SKM-1 treated with dmso at 0.1 percent for 144 hours (cell line): Measurements from ENCODE around the gene AFF2.

Experiments used
- DNase-seq: peaks from one replicate; lab custom pipeline; 2025; ENCODE audit not compliant: unreplicated experiment; lab: John Stamatoyannopoulos, UW

Gene AFF2

GRCh38 chrX:148715361-148715760, 214.9 kb downstream of the AFF2 start:
- no peak for DNase-seq

GRCh38 chrX:148722966-148723365, 222.5 kb downstream of the AFF2 start:
- no peak for DNase-seq

GRCh38 chrX:148723551-148723950, 223.1 kb downstream of the AFF2 start:
- no peak for DNase-seq

GRCh38 chrX:148728901-148729300, 228.5 kb downstream of the AFF2 start:
- DNase-seq, result no peak

GRCh38 chrX:148732743-148733142, 232.3 kb downstream of the AFF2 start:
- DNase-seq, result no peak

- DNase-seq, result no peak
Observed at GRCh38 chrX:148741441-148741840, 241.0 kb downstream of the AFF2 start.

GRCh38 chrX:148755111-148755510, 254.7 kb downstream of the AFF2 start:
- DNase-seq, result no peak

GRCh38 chrX:148763896-148764295, 263.5 kb downstream of the AFF2 start:
- DNase-seq, result no peak

- no peak for DNase-seq
Observed at GRCh38 chrX:148768296-148768695, 267.9 kb downstream of the AFF2 start.

GRCh38 chrX:148771440-148771839, 271.0 kb downstream of the AFF2 start:
- DNase-seq, result no peak

GRCh38 chrX:148774276-148774675, 273.9 kb downstream of the AFF2 start:
- DNase-seq, result no peak

- DNase-seq, result no peak
Observed at GRCh38 chrX:148784137-148784536, 283.7 kb downstream of the AFF2 start.

GRCh38 chrX:148784856-148785255, 284.4 kb downstream of the AFF2 start:
- DNase-seq, result no peak

- no peak for DNase-seq
Observed at GRCh38 chrX:148785256-148785655, 284.8 kb downstream of the AFF2 start.

GRCh38 chrX:148788449-148788848, 288.0 kb downstream of the AFF2 start:
- no peak for DNase-seq

- no peak for DNase-seq
Observed at GRCh38 chrX:148794350-148794749, 293.9 kb downstream of the AFF2 start.

- no peak for DNase-seq
Observed at GRCh38 chrX:148804579-148805355, 304.4 kb downstream of the AFF2 start.

- DNase-seq, result no peak
Observed at GRCh38 chrX:148806145-148806870, 305.9 kb downstream of the AFF2 start.

GRCh38 chrX:148808833-148809232, 308.4 kb downstream of the AFF2 start:
- DNase-seq, result no peak

- no peak for DNase-seq
Observed at GRCh38 chrX:148811236-148811635, 310.8 kb downstream of the AFF2 start.

- DNase-seq, result no peak
Observed at GRCh38 chrX:148813422-148813821, 313.0 kb downstream of the AFF2 start.

GRCh38 chrX:148813967-148814366, 313.6 kb downstream of the AFF2 start:
- DNase-seq, result no peak
